ENCODE measurements around the gene TRIM34. TPM values are rescaled to one million over a fixed set of nuclear protein-coding genes. Genes with fewer than 3 reads are reported as not detected.

TRIM34 gene
- total and polyA plus RNA-seq, 2 of the 4 experiments (the other 2 are of a cell fraction), result 6.1 to 8.6 TPM

- no TSS peak for BruUV-seq (replicated peaks)
- 30% methylated on average over 2 of the region's 5 CpGs; no CpG with 5 or more reads in 1 of the 2 experiments for WGBS, 2 experiments (ENCODE audit: extremely low coverage in 2 of 2, insufficient read length in 1 of 2)
- dilution Hi-C loops (cut with HindIII; ENCODE audit: low sequenced_read_pairs, unreplicated experiment), result no loop called here
- Histone ChIP-seq H3K9ac (ENCODE audit: low read depth, low read length) (no peak overlapping the region), H3K9me3 (ENCODE audit: control insufficient read depth, insufficient read depth, low read length) (no peaks in the 10 kb centered on the region), H4K8ac (ENCODE audit: low read depth in 2 of 2, low read length in 2 of 2) (no peak overlapping the region), H2AK9ac (replicated peaks; ENCODE audit: low read depth, low read length, poor library complexity) (no peak overlapping the region), H3K79me1 (ENCODE audit: low read depth in 1 of 2, low read length in 2 of 2) (no peaks in the 10 kb centered on the region), H2BK5ac (ENCODE audit: low read depth, low read length, poor library complexity, severe bottlenecking) (no peak overlapping the region), H3K36me3 (ENCODE audit: control insufficient read depth, insufficient read depth, low read length) (peaks cover 4% of the 10 kb centered on the region; the same call in 1 of the 2 replicates), H4K20me1 (ENCODE audit: insufficient read depth, low read length) (no peaks in the 10 kb centered on the region), H3K27ac (ENCODE audit: insufficient read depth, low read length) (no peak overlapping the region), H3K9me1 (ENCODE audit: insufficient read depth, low read length) (peaks cover 2% of the 10 kb centered on the region; the same call in 1 of the 2 replicates), H2AK5ac (ENCODE audit: low read depth, low read length) (no peak overlapping the region), H3K14ac (replicated peaks; ENCODE audit: low read depth, low read length) (no peak overlapping the region), H3K4me1 (ENCODE audit: control insufficient read depth, insufficient read depth, low read length) (peaks cover 6% of the 10 kb centered on the region), H3K27me3 (ENCODE audit: control insufficient read depth, insufficient read depth, low read length) (no peaks in the 10 kb centered on the region), H2BK15ac (ENCODE audit: low read depth, low read length) (no peak overlapping the region), H3K23ac (ENCODE audit: low read depth, low read length) (no peak overlapping the region), H3K4me2 (ENCODE audit: low read depth, low read length) (no peak overlapping the region), H2BK120ac (ENCODE audit: low read depth, low read length) (no peak overlapping the region), H3K18ac (ENCODE audit: low read depth, low read length) (no peak overlapping the region), H3K4me3 (ENCODE audit: insufficient read depth, low read depth, low read length) (no peak overlapping the region), H4K91ac (ENCODE audit: insufficient read depth, low read depth, low read length) (no peak overlapping the region), H2BK20ac (ENCODE audit: low read depth, low read length) (no peak overlapping the region), H4K5ac (ENCODE audit: low read depth, low read length) (no peak overlapping the region), H2AFZ (replicated peaks; ENCODE audit: low read length, poor library complexity) (peak overlapping the region; percentile 25), H3K4ac (ENCODE audit: low read depth, low read length) (no peak overlapping the region), H3K56ac (ENCODE audit: extremely low read depth, insufficient read depth, low read length) (no peak overlapping the region)
- ChIA-PET CTCF (no interaction called here), POLR2A (ENCODE audit: unreplicated experiment) (interaction anchor here (0.6 kb wide), 1 partner anchor 9 kb away, joined by 3 read pairs; no protein-coding TSS in a partner anchor)
- ATAC-seq (ENCODE audit: low read depth) (no peak), DNase-seq (no peak)
- in situ Hi-C loops (cut with MboI; ENCODE audit: low sequenced_read_pairs), result loop anchor here (25.0 kb wide), 1 partner anchor 702 kb away; the partner anchor contains the start of gene CAVIN3
- TF ChIP-seq ELK1 (IDR thresholded peaks at IDR 0.05; ENCODE audit: borderline replicate concordance, low read depth, low read length), result no peak
- no peak for TF ChIP-seq MAFK (IDR thresholded peaks at IDR 0.05; ENCODE audit: low read depth, low read length)
- no peak for TF ChIP-seq MXI1 (IDR thresholded peaks at IDR 0.05; ENCODE audit: borderline replicate concordance, low read depth, low read length)
- no peak for TF ChIP-seq USF2 (IDR thresholded peaks at IDR 0.05; ENCODE audit: low read depth, low read length)
- no peak for TF ChIP-seq RFX5 (IDR thresholded peaks at IDR 0.05; ENCODE audit: low read depth, low read length)
- no peak for TF ChIP-seq RAD21 (IDR thresholded peaks at IDR 0.05; ENCODE audit: low read length)
- TF ChIP-seq SMC3 (IDR thresholded peaks at IDR 0.05; ENCODE audit: low read depth, low read length), result no peak
- no peak for TF ChIP-seq MAZ (IDR thresholded peaks at IDR 0.05; ENCODE audit: borderline replicate concordance, low read depth, low read length)
- TF ChIP-seq CTCF (conservative IDR thresholded peaks at IDR 0.05; ENCODE audit: low read depth, low read length), result no peak
- no peak for TF ChIP-seq CEBPB (IDR thresholded peaks at IDR 0.05; ENCODE audit: low read depth, low read length)
- no peak for TF ChIP-seq FOS (IDR thresholded peaks at IDR 0.05; ENCODE audit: low read depth, low read length)
- no peak for TF ChIP-seq POLR2A (IDR thresholded peaks at IDR 0.05; ENCODE audit: low read depth, low read length)
- TF ChIP-seq BHLHE40 (IDR thresholded peaks at IDR 0.05; ENCODE audit: low read depth, low read length), result no peak
- TF ChIP-seq CHD1 (IDR thresholded peaks at IDR 0.05; ENCODE audit: low read depth, low read length), result no peak
- intact Hi-C loops (cut with micrococcal nuclease), result no loop called here
Observed at GRCh38 chr11:5610446-5610845, 14.4 kb upstream of the TRIM34 start.
